GM18858 (cell line): ENCODE results near the gene CERKL.

Experiments
- ATAC-seq: cut with Tn5 transposase; IDR thresholded peaks from one replicate; pipeline ENCODE4 v1.9.1; 2021; ENCODE audit not compliant: unreplicated experiment

The CERKL gene

DNA sequence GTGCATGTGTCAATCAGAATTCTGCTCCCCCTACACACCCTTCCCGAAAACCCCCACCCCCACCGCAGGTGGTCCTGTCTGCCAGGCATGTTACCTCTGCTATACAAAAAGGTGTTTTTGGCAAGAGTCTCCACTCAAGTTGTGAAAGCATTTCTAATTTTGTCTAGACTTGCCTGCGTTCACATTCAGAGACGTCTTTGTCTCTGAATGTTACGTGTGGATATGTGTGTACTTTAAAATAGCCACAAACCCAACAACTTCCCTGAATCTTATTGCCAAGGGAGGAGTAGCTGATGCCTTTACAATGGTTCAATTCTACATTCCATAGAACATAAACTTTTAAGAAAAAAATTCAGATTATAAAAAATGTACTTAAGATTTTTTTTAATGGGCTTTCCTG is 133.1 kb downstream of the CERKL start:
- no peak for ATAC-seq

DNA sequence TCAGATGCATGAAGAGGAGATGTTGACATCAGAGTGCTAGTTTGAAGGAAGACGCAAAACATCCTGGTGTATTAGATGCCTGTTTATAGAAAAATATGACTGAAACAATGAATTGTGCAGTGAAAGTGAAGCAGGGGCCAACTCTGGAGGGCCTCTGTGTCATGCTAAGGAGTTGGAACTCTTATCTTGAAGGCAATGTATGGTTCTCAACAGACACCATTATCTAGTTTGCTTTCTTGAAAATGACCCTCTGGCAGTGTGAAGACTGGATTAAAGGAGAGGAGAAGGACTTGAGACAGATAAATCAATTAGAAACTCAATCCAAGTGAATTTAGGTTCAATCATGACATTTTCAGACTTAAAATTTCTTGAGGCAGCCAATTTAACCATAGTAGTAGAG is 136.7 kb downstream of the CERKL start:
- no peak for ATAC-seq

DNA sequence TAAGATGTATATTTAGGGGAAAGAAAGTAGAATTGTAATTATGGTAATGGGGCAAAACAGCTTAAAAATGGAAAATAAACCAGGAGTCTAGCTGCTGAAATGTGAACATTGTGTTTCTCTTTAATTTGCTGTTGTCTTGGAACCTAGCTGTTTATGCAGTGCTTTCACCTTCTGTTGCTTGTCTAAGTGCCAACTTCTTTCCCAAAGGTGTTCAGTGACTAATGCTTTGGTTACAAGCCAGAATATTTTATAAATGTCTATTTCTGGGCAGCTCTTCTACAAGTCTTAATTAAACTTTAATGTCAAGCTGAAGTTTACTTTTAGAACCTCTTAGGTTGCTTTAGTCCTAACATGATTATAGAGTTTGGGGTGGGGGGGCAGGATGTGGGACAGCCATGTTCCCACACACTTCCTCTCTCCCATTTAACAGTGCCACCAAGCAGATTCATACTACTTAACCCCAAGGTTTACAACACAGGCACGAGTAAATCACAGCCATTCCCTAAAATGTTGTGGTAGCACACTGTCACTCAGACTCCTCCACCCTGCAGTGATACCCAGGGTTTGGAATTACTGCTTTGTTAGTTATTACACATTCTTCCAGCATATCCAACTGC is 139.1 kb downstream of the CERKL start:
- no peak for ATAC-seq

DNA sequence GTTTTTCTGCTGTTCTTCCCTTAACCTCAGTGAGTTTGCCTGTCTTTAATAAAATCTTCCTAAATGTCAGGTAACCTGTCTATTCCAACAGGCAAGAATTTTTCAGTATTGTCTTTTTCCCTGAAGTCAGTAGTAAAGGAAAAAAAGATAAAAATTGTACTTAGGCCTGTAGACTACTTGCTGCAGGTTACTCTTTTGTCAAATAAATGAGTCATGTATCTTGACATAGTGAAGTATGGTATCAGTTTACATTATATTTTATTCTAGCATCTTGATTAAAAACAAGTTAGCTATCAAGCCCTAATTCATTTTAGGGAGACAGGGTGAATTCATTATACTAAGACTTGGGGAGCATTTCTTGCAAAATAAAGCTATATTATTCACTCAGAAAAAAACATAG is 139.9 kb downstream of the CERKL start:
- no peak for ATAC-seq

DNA sequence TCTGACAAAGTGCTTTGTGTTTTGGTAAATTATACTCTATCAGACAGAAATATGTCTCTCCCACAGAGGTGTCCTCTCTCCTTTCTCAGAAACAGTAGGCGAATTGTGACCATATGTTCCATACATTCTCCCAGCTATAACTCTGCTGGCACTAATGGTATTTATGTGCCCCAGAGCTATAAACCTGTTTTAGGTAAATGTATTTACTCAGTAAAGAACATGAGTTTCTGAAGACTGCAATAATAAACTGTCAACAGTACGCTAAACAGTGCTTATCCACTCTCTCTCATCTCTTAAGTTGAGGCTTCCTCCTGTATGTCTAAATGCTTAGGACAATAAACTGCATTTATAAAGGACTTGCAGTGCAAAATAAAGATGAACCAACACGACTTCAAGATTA is 141.2 kb downstream of the CERKL start:
- ATAC-seq, result no peak

DNA sequence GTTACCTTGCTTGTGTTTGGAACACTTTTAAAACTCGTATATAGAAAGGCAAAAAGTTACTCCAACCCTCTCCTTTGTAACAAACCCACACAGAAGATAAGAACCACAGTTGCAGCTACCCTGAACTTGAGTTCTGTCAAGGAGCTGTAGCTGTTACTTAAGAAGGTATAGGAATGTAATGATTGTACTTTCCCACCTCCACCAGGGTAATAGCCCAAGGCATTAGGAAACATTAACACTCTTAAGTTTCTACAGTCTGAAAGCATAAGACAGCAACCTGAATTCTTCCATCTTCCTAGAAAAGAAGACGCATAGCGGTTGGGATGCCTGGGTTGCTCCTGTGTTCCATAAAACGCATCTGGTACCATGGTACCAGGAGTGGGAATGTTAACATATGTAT is 156.7 kb downstream of the CERKL start:
- ATAC-seq, result no peak

DNA sequence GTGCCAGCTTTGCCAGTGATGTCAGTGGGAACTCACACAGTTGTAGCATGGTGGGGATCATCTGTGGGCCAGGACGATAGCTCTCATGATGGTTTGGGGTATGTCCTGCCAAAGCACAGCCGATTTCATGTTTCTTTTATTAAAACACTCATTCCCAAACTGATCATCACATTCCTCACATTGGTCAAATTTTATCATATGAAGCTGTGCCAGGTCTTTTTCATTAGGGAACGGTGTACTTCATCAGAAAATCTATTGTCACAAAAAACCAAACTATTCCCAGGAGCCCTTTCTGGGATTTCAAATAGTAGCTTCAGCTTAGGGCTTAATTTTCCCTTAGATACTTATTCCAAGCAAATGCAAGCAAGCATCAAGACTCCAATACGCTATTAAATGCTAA is 157.7 kb downstream of the CERKL start:
- no peak for ATAC-seq
